ENCODE data around the gene PDE1C.
A peak's percentile ranks its signal among the peaks of the same experiment; 100 is the strongest.
"Not testable (repeated sequence)": the region's sequence is repeated elsewhere in the genome, so short reads cannot be mapped to it uniquely, and the experiment has no call there.

PDE1C gene

DNA sequence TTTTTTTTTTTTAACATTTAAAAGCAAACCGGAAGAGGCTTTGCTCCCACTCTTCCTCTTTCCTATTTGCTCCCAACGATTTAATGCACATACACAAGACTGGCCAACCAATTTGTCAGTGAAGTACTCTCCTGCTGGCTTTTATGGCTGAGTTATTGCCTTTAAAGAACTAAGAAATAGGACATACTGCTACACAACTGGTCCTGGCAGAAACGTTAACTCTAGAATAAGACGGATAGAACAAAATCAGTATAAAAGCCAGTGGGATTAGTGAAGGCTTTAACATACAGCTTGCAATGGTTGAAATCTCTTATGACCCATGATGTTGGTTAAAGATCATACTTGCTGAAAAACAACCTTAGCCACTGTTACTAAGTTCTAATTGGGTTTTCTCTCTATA lies 47.2 kb downstream of the PDE1C start:
- DNase-seq (ENCODE audit: low read depth, low spot score) = no peak
- in situ Hi-C loops (cut with HindIII; ENCODE audit: low sequenced_read_pairs) = no loop called here
- TF ChIP-seq, protein P1, sequence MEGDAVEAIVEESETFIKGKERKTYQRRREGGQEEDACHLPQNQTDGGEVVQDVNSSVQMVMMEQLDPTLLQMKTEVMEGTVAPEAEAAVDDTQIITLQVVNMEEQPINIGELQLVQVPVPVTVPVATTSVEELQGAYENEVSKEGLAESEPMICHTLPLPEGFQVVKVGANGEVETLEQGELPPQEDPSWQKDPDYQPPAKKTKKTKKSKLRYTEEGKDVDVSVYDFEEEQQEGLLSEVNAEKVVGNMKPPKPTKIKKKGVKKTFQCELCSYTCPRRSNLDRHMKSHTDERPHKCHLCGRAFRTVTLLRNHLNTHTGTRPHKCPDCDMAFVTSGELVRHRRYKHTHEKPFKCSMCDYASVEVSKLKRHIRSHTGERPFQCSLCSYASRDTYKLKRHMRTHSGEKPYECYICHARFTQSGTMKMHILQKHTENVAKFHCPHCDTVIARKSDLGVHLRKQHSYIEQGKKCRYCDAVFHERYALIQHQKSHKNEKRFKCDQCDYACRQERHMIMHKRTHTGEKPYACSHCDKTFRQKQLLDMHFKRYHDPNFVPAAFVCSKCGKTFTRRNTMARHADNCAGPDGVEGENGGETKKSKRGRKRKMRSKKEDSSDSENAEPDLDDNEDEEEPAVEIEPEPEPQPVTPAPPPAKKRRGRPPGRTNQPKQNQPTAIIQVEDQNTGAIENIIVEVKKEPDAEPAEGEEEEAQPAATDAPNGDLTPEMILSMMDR (IDR thresholded peaks at IDR 0.05; ENCODE audit: low read depth, low read length) = no peak
- H3K4me3 ChIP-seq (ENCODE audit: low read depth, low read length) = no peak overlapping the region

DNA sequence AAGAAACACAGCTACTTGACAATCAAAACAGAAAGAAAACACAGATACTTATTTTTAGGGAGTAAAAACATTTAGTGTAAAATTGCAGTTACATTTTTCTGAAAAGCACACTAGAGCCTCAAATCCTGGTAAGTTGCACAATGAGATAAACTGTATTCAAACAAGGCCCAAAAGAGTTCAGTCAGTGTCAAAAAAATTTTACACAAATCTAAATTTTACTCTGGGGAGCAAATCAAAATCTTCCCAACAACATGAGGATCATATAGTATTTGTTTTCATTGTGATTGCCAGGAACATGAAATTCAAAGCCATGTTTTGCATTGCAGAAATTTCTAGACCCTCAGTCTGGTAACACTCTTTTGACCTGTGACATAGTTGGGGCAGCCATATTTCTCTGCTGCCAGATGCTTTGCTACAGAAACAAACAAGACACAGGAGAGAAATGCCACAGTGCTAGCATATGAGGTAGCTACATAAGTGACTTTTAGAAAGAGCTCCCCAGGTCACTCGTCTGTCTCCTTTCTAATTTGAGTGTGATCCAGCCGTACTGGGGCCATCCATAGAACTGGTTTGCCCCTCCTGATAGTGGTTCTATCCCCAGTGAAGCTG lies 49.6 kb downstream of the PDE1C start:
- DNase-seq (ENCODE audit: low read depth, low spot score) = no peak
- TF ChIP-seq, protein P1 (IDR thresholded peaks at IDR 0.05; ENCODE audit: low read depth, low read length) = no peak
- in situ Hi-C loops (cut with HindIII; ENCODE audit: low sequenced_read_pairs) = no loop called here
- no peak overlapping the region for H3K4me3 ChIP-seq (ENCODE audit: low read depth, low read length)

DNA sequence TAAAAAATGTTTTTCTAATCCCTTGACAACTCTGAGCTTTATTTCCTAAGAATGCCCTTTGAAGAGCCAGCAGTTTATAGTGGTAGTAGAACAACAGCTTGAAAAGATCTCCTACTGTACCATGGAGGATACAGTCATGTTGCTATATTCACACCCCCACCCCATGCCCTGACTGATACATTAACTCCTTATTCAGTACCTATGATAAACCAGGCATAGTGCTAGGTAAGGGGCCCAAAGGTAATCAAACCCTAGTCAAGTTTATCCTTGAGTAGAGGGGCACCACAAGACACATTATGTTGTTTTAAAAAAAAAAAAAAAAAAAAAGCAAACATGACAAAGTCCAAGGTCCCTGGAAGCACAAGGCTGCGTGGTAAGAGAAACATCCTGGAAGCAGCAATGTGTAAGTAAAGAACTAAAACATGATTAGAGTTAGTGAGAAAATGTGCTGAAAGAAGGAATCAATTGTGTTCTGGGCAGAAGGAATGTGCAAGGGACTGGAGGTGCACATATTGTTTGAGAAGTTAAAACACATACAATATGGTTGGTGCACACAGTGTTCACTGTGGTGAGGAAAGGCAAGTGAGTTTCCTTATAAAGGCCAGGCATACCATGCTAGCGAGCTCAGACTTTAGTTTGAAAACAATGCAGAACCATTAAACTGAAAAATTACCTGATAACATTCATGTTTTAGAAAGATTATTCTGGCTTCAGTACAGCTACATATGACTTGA lies 51.2 kb downstream of the PDE1C start:
- TF ChIP-seq, protein P1 (IDR thresholded peaks at IDR 0.05; ENCODE audit: low read depth, low read length) = no peak
- peak; percentile 29 for DNase-seq (ENCODE audit: low read depth, low spot score)
- in situ Hi-C loops (cut with HindIII; ENCODE audit: low sequenced_read_pairs) = no loop called here
- no peak overlapping the region for H3K4me3 ChIP-seq (ENCODE audit: low read depth, low read length)

DNA sequence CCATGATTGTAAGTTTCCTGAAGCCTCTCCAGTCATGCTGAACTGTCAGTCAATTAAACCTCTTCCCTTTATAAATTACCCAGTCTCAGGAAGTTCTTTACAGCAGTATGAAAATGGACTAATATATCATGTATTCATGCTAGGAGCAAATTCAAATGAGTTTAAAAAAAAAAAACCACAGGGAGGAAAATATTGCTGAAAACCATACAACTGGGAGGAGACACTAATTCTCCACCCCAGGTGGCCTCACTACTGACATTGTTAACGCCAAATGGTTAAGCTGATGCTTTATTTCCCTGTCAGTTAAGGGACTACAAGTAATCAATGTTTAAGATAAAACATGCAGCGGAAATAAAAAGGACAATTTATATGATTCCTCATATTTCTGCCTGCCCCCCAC lies 55.1 kb downstream of the PDE1C start:
- TF ChIP-seq, protein P1 (IDR thresholded peaks at IDR 0.05; ENCODE audit: low read depth, low read length) = no peak
- in situ Hi-C loops (cut with HindIII; ENCODE audit: low sequenced_read_pairs) = no loop called here
- no peak overlapping the region for H3K4me3 ChIP-seq (ENCODE audit: low read depth, low read length)
- DNase-seq (ENCODE audit: low read depth, low spot score) = no peak

DNA sequence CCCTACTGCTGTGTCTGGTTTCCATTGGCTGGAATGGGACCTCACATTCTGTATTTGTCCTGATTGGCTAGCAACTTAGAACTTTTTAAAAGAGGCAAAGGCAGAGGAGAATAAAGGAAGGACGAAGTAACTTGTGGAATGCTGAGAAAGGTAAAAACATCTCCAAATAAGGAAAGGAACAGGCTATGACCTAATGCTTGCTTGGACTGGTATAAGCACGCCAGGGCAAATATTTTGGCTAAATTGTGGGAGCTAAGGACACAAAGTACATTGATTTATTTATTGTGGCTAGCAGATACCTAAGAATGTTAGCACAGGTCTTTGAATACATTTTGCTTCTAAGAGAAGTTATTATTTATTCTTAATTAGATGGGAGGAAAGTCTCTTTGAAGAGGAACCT lies 56.7 kb downstream of the PDE1C start:
- H3K4me3 ChIP-seq (ENCODE audit: low read depth, low read length); DNase-seq (ENCODE audit: low read depth, low spot score); in situ Hi-C loops (cut with HindIII; ENCODE audit: low sequenced_read_pairs): not testable (repeated sequence)

DNA sequence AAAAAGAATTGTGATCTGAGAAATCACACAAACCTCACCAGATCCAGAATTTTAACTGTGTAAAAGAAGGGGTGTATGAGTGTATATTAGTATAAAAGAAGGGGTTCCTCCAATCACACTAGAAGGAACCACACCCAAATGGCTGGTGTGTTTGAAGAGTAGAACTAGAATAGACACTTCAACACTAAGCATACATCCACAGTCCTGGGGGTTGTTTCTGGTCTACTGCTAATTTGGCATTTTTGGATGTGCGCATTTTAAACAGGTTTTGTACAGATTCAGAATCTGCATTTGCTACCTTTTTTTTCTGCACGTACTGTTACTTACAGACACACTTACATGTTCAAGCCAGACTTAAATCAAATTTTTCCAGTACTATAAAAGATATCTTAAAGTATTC lies 64.6 kb downstream of the PDE1C start:
- no peak for DNase-seq (ENCODE audit: low read depth, low spot score)
- in situ Hi-C loops (cut with HindIII; ENCODE audit: low sequenced_read_pairs) = no loop called here

DNA sequence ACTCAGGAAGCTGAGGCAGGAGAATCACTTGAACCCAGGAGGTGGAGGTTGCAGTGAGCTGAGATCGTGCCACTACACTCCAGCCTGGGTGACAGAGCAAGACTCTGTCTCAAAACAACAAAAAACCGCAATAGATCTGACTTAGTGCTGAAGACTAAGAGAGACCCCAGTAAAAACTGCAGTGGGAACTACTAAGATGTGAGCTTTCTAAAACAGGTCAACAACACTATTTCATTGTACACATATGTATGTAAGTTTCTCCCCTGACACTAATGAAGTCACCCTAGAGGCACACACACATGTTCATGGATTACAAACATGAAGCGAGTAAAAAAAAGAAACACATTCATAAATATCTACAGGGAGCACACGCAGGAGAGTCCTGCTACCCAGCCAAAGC lies 68.3 kb downstream of the PDE1C start:
- TF ChIP-seq, protein P1 (IDR thresholded peaks at IDR 0.05; ENCODE audit: low read depth, low read length) = no peak
- in situ Hi-C loops (cut with HindIII; ENCODE audit: low sequenced_read_pairs) = no loop called here
- DNase-seq (ENCODE audit: low read depth, low spot score) = no peak
- no peak overlapping the region for H3K4me3 ChIP-seq (ENCODE audit: low read depth, low read length)

More for the DNA sequence above, 64.6 kb downstream of the PDE1C start:
- H3K4me3 ChIP-seq (ENCODE audit: low read depth, low read length) = no peak overlapping the region
- TF ChIP-seq, protein P1 (IDR thresholded peaks at IDR 0.05; ENCODE audit: low read depth, low read length) = no peak

All from astrocyte of the spinal cord (primary cell).